Kidney (tissue), 14 donors: ENCODE data around the gene MAPK10. TPM values are rescaled to one million over a fixed set of nuclear protein-coding genes. Genes with fewer than 3 reads are reported as not detected.

Experiments
- DNase-seq, 5 donors: peaks; one replicate each; pipeline ENCODE4 v3.0.0-alpha.2; 2013 to 2020
- FAIRE-seq: peaks from 2 replicates; lab custom pipeline; 2012; peaks lifted over from hg19 to GRCh38; lab: Jason Lieb, UNC
- H3K27ac ChIP-seq, 2 donors: one replicate each; pipeline ENCODE4 v1.7.0; 2013; ENCODE audit warnings: low read depth in 2 of 2, low read length in 2 of 2, inconsistent platforms in 1 of 2
- H3K27me3 ChIP-seq: one replicate; pipeline ENCODE4 v1.7.1; 2013; ENCODE audit warnings: low read length, inconsistent platforms; ENCODE audit not compliant: control insufficient read depth, insufficient read depth
- H3K36me3 ChIP-seq, 3 donors: one replicate each; pipeline versions ENCODE4 v1.7.0 to v1.7.1; 2013; ENCODE audit warnings: low read length in 3 of 3, control low read depth in 1 of 3, inconsistent platforms in 1 of 3; ENCODE audit not compliant: insufficient read depth in 3 of 3, control insufficient read depth in 2 of 3
- H3K4me1 ChIP-seq, 3 donors: one replicate each; pipeline versions ENCODE4 v1.7.0 to v1.7.1; 2013; ENCODE audit warnings: low read length in 3 of 3, inconsistent platforms in 1 of 3, low read depth in 1 of 3; ENCODE audit not compliant: control insufficient read depth in 2 of 3, insufficient read depth in 2 of 3
- H3K4me3 ChIP-seq, 3 donors: one replicate each; pipeline versions ENCODE4 v1.7.0 to v1.8.1; 2013; ENCODE audit warnings: low read length in 3 of 3, control low read depth in 1 of 3, inconsistent platforms in 1 of 3
- H3K9ac ChIP-seq, 3 donors: one replicate each; pipeline versions ENCODE4 v1.7.0 to v1.7.1; 2013; ENCODE audit warnings: low read length in 3 of 3, control low read depth in 1 of 3, inconsistent platforms in 1 of 3
- H3K9me3 ChIP-seq, 3 donors: one replicate each; pipeline versions ENCODE4 v1.7.0 to v1.7.1; 2013; ENCODE audit warnings: low read length in 3 of 3, control low read depth in 1 of 3, inconsistent platforms in 1 of 3; ENCODE audit not compliant: control insufficient read depth in 2 of 3, insufficient read depth in 1 of 3
- CTCF ChIP-seq: IDR thresholded peaks from 3 replicates; pipeline ENCODE4 v1.5.1; 2012; ENCODE audit warnings: mild to moderate bottlenecking, moderate library complexity, borderline replicate concordance; ENCODE audit not compliant: insufficient read depth; ENCODE audit errors: extremely low read depth
- intact Hi-C: fragments of 100-400 bp; cut with DNase I; formaldehyde crosslinking; loops from one replicate; pipeline ENCODE4 v1.11.1; 2022
- polyA plus RNA-seq: library from polyadenylated mRNA; stranded (reverse); fragments of 350-450 nt; fragmentation: Illumina TruSeq; extraction: RNeasy Lipid Tissue Mini Kit (QIAGEN cat#74804); gene quantifications from one replicate; pipeline ENCODE4 v1.2.3, GENCODE V29; 2014; ENCODE audit warnings: low read depth, low replicate concordance; ENCODE audit not compliant: insufficient read depth
- total RNA-seq: library from RNA; stranded (reverse); fragmentation: NEBNext Ultra II Directional; extraction: Animal tissue kit (Norgen Biotek cat#: 25700); gene quantifications from one replicate; pipeline ENCODE4 v1.2.1, GENCODE V29; 2021
- donor health status: control.
- donor health status: control.
- donor health status: control.
- donor health status: control.
- donor health status: control.
- donor health status: DM: yes; HTN: yes; CAD: no.
- donor health status: Normal renal cell carcinoma (clear cell type).

Gene MAPK10
- total and polyA plus RNA-seq, 2 donors from 2014 or later = 27.6 to 54.5 TPM

- no peaks in the 10 kb centered on the region for H3K36me3 ChIP-seq
- no peaks in the 10 kb centered on the region for H3K4me1 ChIP-seq
- no peaks in the 10 kb centered on the region for H3K27me3 ChIP-seq
- DNase-seq (no peak), FAIRE-seq (no peak)
- peak overlapping the region in 1 of 3 donors; percentile 3 for H3K4me3 ChIP-seq
- TF ChIP-seq CTCF = no peak
- no peak overlapping the region for H3K27ac ChIP-seq
- no peaks in the 10 kb centered on the region for H3K9me3 ChIP-seq
- intact Hi-C loops = no loop called here
- H3K9ac ChIP-seq = no peak overlapping the region
Measured at GRCh38 chr4:86101841-86102240, 258.0 kb downstream of the MAPK10 start.

- Histone ChIP-seq H3K27ac (no peak overlapping the region), H3K4me1 (no peaks in the 10 kb centered on the region), H3K36me3 (no peaks in the 10 kb centered on the region), H3K27me3 (no peaks in the 10 kb centered on the region), H3K9ac (no peak overlapping the region), H3K9me3 (no peaks in the 10 kb centered on the region), H3K4me3 (no peak overlapping the region)
- FAIRE-seq (no peak), DNase-seq (no peak)
- intact Hi-C loops = no loop called here
- TF ChIP-seq CTCF = no peak
Measured at GRCh38 chr4:86101410-86101809, 258.4 kb downstream of the MAPK10 start.

GRCh38 chr4:86100539-86101215, 259.2 kb downstream of the MAPK10 start:
- no peaks in the 10 kb centered on the region for H3K27me3 ChIP-seq
- no peaks in the 10 kb centered on the region for H3K4me1 ChIP-seq
- no peak for TF ChIP-seq CTCF
- H3K36me3 ChIP-seq = no peaks in the 10 kb centered on the region
- FAIRE-seq (no peak), DNase-seq (no peak)
- no peak overlapping the region for H3K9ac ChIP-seq
- H3K4me3 ChIP-seq = no peak overlapping the region
- intact Hi-C loops = no loop called here
- H3K9me3 ChIP-seq = no peaks in the 10 kb centered on the region
- H3K27ac ChIP-seq = no peak overlapping the region

- DNase-seq (no peak), FAIRE-seq (no peak)
- TF ChIP-seq CTCF = no peak
- intact Hi-C loops = no loop called here
- no peaks in the 10 kb centered on the region for H3K4me1 ChIP-seq
- H3K27ac ChIP-seq = no peak overlapping the region
- H3K9ac ChIP-seq = no peak overlapping the region
- no peaks in the 10 kb centered on the region for H3K27me3 ChIP-seq
- H3K4me3 ChIP-seq = no peak overlapping the region
- no peaks in the 10 kb centered on the region for H3K36me3 ChIP-seq
- H3K9me3 ChIP-seq = no peaks in the 10 kb centered on the region
Measured at GRCh38 chr4:86099348-86099747, 260.5 kb downstream of the MAPK10 start.
